OCI-LY7 (cell line): ENCODE measurements around the gene MRS2. TPM values are rescaled to one million over a fixed set of nuclear protein-coding genes. Genes with fewer than 3 reads are reported as not detected.

Experiments used
- BruUV-seq: library from RNA; stranded (reverse); fragments of 400-500 nt; replicated peaks from 2 replicates; lab custom pipeline; 2021; lab: Mats Ljungman, UMichigan
- CTCF ChIA-PET: fragments of 300-600 bp; sonication (Branson Sonifier 250); formaldehyde crosslinking; loops from one replicate; lab custom pipeline; 2022; ENCODE audit warnings: antibody characterized with exemption; ENCODE audit not compliant: unreplicated experiment; lab: Charles Lee
- POLR2A ChIA-PET: fragments of 300-600 bp; sonication (Branson Sonifier 250); formaldehyde crosslinking; loops from one replicate; lab custom pipeline; 2022; ENCODE audit warnings: antibody characterized with exemption; lab: Charles Lee
- DNase-seq: peaks from one replicate; pipeline ENCODE4 v3.0.0-alpha.2; 2015; ENCODE audit warnings: low spot score
- H2AFZ ChIP-seq: fragments of 200-600 bp; sonication (generic), shearing (Covaris generic); 2 replicates; pipeline ENCODE4 v1.6.1; 2014; ENCODE audit warnings: mild to moderate bottlenecking, antibody characterized with exemption, low read length, moderate library complexity
- H3K27ac ChIP-seq: fragments of 200-600 bp; sonication (generic); 2 replicates; pipeline ENCODE4 v1.5.1; 2014; ENCODE audit warnings: mixed run types, low read depth, mild to moderate bottlenecking, moderate library complexity, low read length, inconsistent platforms; ENCODE audit not compliant: poor library complexity, severe bottlenecking
- H3K36me3 ChIP-seq: fragments of 200-600 bp; sonication (generic); 2 replicates; pipeline ENCODE4 v1.6.1; 2014; ENCODE audit warnings: mild to moderate bottlenecking, antibody characterized with exemption, low read length, moderate library complexity, mixed read lengths; ENCODE audit not compliant: insufficient read depth
- H3K4me1 ChIP-seq: fragments of 200-600 bp; sonication (generic); 2 replicates; pipeline ENCODE4 v1.5.1; 2014; ENCODE audit warnings: mild to moderate bottlenecking, low read length; ENCODE audit not compliant: insufficient read depth, poor library complexity, severe bottlenecking
- H3K4me2 ChIP-seq: fragments of 200-600 bp; sonication (generic); 2 replicates; pipeline ENCODE4 v1.6.1; 2014; ENCODE audit warnings: mild to moderate bottlenecking, low read length
- H3K4me3 ChIP-seq: fragments of 200-600 bp; sonication (generic); 2 replicates; pipeline ENCODE4 v1.5.1; 2014; ENCODE audit warnings: mild to moderate bottlenecking, low read depth, low read length; ENCODE audit not compliant: poor library complexity, severe bottlenecking
- H3K79me2 ChIP-seq: fragments of 200-600 bp; sonication (generic); 2 replicates; pipeline ENCODE4 v1.6.1; 2016; ENCODE audit warnings: low read depth, mild to moderate bottlenecking, low read length, moderate library complexity, mixed read lengths; ENCODE audit not compliant: insufficient read depth
- H3K9me2 ChIP-seq: fragments of 200-600 bp; sonication (generic); 2 replicates; pipeline ENCODE4 v1.6.1; 2016; ENCODE audit warnings: mild to moderate bottlenecking, low read length, mixed read lengths; ENCODE audit not compliant: insufficient read depth
- H3K9me3 ChIP-seq: fragments of 200-600 bp; sonication (generic); 2 replicates; pipeline ENCODE4 v1.6.1; 2014; ENCODE audit warnings: mild to moderate bottlenecking, mixed run types, low read length, mixed read lengths
- H4K20me1 ChIP-seq: fragments of 200-600 bp; sonication (generic); 2 replicates; pipeline ENCODE4 v1.6.1; 2014; ENCODE audit warnings: mild to moderate bottlenecking, antibody characterized with exemption, low read length, moderate library complexity, mixed read lengths; ENCODE audit not compliant: insufficient read depth
- EZH2phosphoT487 ChIP-seq: fragments of 200-600 bp; sonication (generic); IDR thresholded peaks from 2 replicates; pipeline ENCODE4 v1.6.1; 2018; ENCODE audit warnings: low read depth, borderline replicate concordance, mild to moderate bottlenecking, mixed run types, antibody characterized with exemption, low read length, moderate library complexity, mixed read lengths
- intact Hi-C: fragments of 100-400 bp; cut with micrococcal nuclease; formaldehyde crosslinking; loops from one replicate; pipeline ENCODE4 v1.10.0; 2022; ENCODE audit not compliant: unreplicated experiment
- total RNA-seq, 2 experiments: library from RNA; depleted of rRNA in 1 of 2; stranded (reverse); fragments of >200 nt in 1 of 2; shearing (Covaris generic) in 1 of 2; gene quantifications; 2 replicates each; pipeline ENCODE4 v1.2.3, GENCODE V29; 2014 to 2022
- TF ChIP-seq, protein P1 (sequence below): fragments of 200-600 bp; sonication (generic); conservative IDR thresholded peaks from 2 replicates; pipeline ENCODE4 v1.5.1; 2014; ENCODE audit warnings: mild to moderate bottlenecking, antibody characterized with exemption, low read length, moderate library complexity, mixed read lengths

The MRS2 gene
- total RNA-seq, 2 experiments from 2014 or later = 0.97 TPM; not detected in 1

- Histone ChIP-seq H3K27ac (peak overlapping the region; percentile 53), H4K20me1 (no peaks in the 10 kb centered on the region), H3K79me2 (no peaks in the 10 kb centered on the region), H3K9me2 (no peaks in the 10 kb centered on the region), H3K9me3 (no peaks in the 10 kb centered on the region), H3K4me3 (no peak overlapping the region), H3K4me1 (peaks cover 12% of the 10 kb centered on the region), H3K4me2 (peak overlapping the region; percentile 14; the same call in 1 of the 2 replicates), H2AFZ (no peak overlapping the region), H3K36me3 (peaks cover 64% of the 10 kb centered on the region)
- ChIA-PET CTCF (no interaction called here), POLR2A (interaction anchor here (0.6 kb wide), 3 partner anchors 19 to 56 kb away, joined by 3 to 5 read pairs (median 4); no protein-coding TSS in a partner anchor)
- no TSS peak for BruUV-seq
- intact Hi-C loops = no loop called here
- TF ChIP-seq, protein P1, sequence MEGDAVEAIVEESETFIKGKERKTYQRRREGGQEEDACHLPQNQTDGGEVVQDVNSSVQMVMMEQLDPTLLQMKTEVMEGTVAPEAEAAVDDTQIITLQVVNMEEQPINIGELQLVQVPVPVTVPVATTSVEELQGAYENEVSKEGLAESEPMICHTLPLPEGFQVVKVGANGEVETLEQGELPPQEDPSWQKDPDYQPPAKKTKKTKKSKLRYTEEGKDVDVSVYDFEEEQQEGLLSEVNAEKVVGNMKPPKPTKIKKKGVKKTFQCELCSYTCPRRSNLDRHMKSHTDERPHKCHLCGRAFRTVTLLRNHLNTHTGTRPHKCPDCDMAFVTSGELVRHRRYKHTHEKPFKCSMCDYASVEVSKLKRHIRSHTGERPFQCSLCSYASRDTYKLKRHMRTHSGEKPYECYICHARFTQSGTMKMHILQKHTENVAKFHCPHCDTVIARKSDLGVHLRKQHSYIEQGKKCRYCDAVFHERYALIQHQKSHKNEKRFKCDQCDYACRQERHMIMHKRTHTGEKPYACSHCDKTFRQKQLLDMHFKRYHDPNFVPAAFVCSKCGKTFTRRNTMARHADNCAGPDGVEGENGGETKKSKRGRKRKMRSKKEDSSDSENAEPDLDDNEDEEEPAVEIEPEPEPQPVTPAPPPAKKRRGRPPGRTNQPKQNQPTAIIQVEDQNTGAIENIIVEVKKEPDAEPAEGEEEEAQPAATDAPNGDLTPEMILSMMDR = no peak
- no peak for TF ChIP-seq EZH2phosphoT487
- peak; percentile 51 for DNase-seq
Observed at GRCh38 chr6:24439858-24440539, 37.3 kb downstream of the MRS2 start.

DNA sequence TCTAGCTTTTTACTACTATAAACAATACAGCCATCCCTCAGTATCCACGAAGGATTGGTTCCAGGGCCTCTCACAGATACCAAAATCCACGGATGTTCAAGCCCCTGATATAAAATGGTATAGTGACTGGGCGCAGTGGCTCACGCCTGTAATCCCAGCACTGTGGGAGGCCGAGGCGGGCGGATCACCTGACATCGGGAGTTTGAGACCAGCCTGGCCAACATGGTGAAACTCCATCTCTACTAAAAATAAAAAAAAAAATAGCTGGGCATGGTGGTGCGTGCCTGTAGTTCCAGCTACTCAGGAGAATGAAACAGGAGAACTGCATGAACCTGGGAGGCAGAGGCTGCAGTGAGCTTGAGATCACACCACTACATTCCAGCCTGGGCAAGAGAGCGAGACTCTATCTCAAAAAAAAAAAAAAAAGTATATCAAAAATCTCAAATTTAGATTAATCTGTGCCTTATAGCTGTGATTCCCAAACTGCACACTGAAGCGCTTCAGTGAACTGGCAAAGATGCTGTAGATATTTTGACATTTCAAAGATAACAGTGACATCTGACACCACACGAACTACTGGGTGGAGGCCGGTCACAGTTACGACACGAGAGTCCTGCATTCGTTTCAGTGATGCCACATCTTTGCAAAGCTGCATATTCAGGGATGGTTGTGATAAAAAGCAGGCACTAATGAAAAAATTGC, 38.3 kb downstream of the MRS2 start:
- Histone ChIP-seq H3K79me2 (no peaks in the 10 kb centered on the region), H3K9me3 (no peaks in the 10 kb centered on the region), H3K36me3 (peaks cover 71% of the 10 kb centered on the region), H3K4me1 (peaks cover 12% of the 10 kb centered on the region), H3K4me3 (no peak overlapping the region), H4K20me1 (no peaks in the 10 kb centered on the region), H3K4me2 (no peak overlapping the region), H3K27ac (no peak overlapping the region), H2AFZ (no peak overlapping the region), H3K9me2 (no peaks in the 10 kb centered on the region)
- POLR2A ChIA-PET = interaction anchor here (1.0 kb wide), 1 partner anchor 21 kb away, joined by 4 read pairs; no protein-coding TSS in a partner anchor
- CTCF ChIA-PET = no interaction called here
- TF ChIP-seq, protein P1 = no peak
- no peak for TF ChIP-seq EZH2phosphoT487
- no TSS peak for BruUV-seq
- intact Hi-C loops = no loop called here
- DNase-seq = no peak

- ChIA-PET CTCF (no interaction called here), POLR2A (interaction anchor here (1.0 kb wide), 1 partner anchor 21 kb away, joined by 4 read pairs; no protein-coding TSS in a partner anchor)
- Histone ChIP-seq H3K27ac (no peak overlapping the region), H3K4me2 (no peak overlapping the region), H3K36me3 (peaks cover 71% of the 10 kb centered on the region), H3K9me2 (no peaks in the 10 kb centered on the region), H3K4me3 (no peak overlapping the region), H3K9me3 (no peaks in the 10 kb centered on the region), H3K4me1 (peaks cover 12% of the 10 kb centered on the region), H3K79me2 (no peaks in the 10 kb centered on the region), H4K20me1 (no peaks in the 10 kb centered on the region), H2AFZ (no peak overlapping the region)
- intact Hi-C loops = no loop called here
- TF ChIP-seq EZH2phosphoT487 = no peak
- TF ChIP-seq, protein P1 = no peak
- DNase-seq = no peak
- BruUV-seq = no TSS peak
Observed at GRCh38 chr6:24441599-24441904, 38.8 kb downstream of the MRS2 start.
